Activated naive CD4-positive, alpha-beta T cell treated with Interleukin-2 at 50 U/mL for 16 hours (primary cell): ENCODE results near the gene PTRHD1.
"Not testable (repeated sequence)": the region's sequence is repeated elsewhere in the genome, so short reads cannot be mapped to it uniquely, and the experiment has no call there.

ENCODE experiments used
- DNase-seq: peaks from one replicate; pipeline ENCODE4 v3.0.0-alpha.2; 2020

PTRHD1 gene, protein sequence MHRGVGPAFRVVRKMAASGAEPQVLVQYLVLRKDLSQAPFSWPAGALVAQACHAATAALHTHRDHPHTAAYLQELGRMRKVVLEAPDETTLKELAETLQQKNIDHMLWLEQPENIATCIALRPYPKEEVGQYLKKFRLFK

DNA sequence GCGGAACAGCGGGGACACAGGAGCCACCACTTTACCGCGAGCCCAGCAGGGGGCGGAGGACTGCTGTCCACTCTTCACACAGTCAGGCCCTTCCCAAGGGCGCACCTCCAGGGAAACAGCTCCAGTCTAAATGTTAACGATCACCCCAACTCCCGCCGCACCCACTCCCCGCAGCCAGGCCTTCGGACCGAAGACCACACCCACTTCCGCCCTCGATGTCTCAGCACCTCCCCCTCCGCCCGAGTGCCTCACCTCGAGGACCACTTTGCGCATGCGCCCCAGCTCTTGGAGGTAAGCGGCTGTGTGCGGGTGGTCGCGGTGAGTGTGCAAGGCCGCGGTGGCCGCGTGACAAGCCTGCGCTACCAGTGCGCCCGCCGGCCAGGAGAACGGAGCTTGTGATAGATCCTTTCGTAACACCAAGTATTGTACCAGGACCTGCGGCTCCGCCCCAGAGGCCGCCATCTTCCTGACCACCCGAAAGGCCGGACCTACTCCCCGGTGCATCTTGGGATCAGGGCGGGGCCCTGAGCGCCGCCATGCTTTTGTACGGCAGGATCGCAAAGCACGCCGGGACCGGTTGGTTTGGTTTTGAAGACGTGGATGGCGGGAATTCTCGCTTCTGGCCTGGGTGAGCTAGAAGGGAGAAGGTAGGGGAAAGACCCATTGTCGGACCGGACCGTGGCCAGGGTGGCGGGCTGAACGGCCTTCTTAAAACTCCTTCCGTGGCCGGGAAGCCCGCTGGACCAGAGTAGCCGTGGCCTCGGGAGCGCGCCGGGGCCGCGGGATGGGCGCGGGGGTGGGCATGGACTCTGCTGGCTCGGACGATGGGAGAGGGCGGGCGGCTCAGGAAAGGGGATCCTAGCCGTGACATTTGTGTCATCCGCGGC, at the start of gene PTRHD1, which contains the start of gene CENPO:
Gene PTRHD1 (minus strand): TSS at position 518 of the 887 bp plus-strand sequence. CDS start 14 bp downstream, at position 504.
Gene CENPO (plus strand): TSS at position 552 of the 887 bp plus-strand sequence. CDS start 495 bp downstream, outside the sequence.
- DNase-seq: peak; percentile 96

DNA sequence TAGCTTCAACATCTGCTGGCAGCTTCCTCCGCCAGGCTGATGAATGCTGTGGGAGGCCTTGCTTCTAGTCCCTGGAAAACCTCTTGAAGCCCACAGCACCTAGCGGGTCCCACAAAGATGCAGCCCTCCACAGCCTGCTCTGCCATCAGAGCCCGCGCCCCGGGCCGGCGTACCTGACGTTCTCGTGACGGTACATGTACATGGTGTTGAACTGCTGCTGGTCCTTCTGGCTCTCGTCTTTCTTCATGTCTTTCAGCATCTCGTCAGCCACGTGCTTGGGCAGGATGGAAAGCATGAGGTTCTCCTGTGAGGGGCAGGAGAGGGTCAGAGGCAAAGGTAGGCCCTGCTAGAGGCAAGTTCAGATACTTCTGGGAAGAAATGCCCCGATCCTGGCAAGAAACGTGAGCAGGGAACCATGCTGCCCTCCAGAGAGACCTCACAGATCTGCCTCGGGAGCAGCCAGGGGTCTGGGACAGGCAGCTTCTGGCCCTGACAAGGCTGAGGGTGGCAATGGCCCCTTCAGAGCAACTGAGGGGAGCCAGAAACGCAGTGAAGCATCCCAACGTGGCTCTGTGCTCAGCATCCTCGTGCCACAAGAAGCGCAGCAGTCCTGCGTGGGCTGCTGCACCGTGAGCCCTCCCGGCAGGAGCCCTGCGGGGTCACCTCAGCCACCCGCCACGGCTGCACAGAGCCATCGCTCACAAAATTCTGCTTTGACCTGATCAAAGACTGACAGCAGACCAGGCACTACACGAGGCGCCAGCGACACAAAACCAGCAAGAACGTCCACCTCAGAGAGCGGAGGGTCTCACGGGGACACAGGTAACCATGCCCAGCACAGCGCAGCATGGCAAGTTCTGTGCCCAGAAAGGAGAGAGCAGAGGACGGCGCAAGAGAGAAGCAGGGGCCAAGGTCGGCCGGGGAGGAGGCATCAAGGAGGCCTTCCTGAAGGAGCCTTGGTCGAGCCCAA, 49.2 kb upstream of the PTRHD1 start:
- DNase-seq: no peak

DNA sequence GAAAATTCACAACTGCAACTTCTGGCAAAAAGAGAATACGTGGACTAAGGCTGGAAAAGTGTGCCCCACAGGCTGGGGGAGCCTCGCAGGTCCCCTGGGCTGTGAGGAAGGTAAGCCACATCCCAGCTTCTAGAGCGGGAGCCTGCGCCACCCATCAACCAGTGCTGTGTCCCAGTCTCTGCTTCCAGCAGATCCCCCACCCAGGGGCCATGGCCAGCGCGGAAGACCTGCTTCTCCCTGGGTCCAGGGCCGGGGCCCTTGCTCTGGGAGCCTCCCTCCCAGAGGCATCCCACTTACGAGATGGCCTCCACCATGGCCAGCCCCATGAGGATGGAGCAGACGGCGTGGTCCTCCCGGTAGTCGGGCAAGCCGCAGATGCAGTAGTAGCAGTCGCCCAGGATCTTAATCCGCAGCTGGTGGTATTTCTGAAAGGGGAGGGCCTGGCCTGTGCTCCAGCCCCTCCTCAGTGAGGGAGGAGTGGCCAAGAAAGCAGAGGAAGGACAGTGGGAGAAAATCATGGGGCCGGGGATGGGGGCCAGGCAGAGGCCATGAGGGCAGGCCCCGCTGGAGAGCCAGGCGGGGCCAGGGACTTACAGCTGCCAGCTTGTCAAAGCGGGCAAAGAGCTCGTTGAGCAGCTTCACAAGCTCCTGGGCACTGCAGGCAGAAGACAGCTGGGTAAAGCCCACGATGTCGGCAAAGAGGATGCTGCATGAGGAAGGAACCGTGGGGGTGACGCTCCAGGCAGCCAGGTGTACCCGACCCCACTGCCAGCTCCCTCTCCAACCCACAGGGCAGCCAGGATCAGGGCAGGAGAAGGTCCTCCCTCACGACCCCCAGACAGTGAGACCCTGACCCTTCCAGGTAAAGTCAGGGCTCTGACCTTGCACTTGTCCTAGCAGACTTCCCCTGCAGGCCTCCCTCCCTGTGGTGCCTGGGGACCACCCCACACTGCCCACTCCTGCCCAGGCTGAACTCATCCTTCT, 48.1 kb upstream of the PTRHD1 start:
- DNase-seq: no peak

DNA sequence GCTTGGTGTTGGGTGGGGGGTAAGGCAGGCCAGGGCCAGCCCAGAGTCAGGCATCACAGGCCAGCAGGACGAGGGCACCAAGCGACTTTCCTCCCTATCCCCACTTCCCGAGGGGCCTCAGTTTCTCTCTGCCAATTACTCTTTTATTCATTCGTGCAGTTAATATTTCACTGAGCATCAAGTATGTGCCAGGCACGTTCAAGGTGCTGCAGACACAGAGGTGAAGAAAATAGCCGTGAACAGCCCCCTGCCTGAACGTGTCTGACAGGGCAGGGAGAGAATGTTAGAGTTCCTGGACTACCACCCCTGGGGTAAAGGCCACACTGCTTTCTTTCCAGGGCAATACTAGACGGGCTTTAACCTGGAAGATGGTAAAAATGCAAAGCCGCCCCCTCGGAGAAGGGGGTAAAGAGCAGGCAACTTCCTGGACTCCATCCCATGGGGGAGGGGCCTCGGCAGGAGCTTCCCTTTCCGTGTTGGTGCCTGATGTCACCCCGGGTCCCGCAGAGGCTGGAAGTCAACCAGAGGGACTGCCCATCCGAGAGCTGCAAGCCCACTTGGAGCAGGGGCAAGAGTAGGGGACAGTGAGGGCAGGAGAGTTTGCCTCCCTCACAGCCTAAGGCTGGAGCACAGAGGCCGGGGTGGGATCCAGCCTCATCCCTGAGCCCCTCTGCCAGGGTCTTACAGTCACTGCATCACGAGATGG, 47.1 kb upstream of the PTRHD1 start:
- no peak for DNase-seq

DNA sequence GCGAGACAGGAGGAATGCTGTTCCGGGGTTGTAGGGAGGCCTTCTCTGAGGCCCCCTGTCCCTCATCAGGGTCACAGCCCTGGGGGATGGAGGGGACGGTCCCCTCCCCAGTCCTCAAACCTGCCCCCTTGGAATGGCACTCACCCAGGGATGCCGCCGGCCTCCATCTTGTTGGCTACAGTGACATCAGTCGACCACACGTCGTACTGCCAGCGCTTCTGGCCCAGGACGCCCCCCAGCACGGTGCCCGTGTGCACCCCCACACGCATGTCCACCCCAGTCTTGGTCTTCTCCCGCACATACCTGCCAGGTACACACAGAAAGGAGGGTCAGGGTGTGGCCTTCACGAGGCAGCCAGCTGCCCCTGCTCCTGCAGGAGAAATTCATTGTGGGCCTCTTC, 46.5 kb upstream of the PTRHD1 start:
- DNase-seq: no peak

DNA sequence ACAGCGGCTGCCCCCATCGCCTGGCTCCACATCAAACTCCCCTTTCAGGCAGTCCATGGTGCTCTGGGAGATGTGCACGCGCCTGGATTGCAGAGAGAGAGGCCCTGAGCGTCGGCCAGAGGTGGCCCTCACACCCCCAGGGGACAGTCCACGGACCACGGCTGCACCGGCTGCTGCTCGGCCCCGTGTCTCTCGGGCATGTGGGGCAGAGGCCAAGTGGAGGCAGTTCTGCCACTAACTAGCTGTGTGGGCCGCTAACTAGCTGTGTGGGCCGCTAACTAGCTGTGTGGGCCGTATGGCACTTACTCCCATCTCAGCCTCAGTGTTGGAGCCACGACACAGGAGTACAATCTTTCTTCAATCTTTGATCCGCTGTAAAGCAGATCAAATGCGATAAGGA, 45.4 kb upstream of the PTRHD1 start:
- DNase-seq: no peak

DNA sequence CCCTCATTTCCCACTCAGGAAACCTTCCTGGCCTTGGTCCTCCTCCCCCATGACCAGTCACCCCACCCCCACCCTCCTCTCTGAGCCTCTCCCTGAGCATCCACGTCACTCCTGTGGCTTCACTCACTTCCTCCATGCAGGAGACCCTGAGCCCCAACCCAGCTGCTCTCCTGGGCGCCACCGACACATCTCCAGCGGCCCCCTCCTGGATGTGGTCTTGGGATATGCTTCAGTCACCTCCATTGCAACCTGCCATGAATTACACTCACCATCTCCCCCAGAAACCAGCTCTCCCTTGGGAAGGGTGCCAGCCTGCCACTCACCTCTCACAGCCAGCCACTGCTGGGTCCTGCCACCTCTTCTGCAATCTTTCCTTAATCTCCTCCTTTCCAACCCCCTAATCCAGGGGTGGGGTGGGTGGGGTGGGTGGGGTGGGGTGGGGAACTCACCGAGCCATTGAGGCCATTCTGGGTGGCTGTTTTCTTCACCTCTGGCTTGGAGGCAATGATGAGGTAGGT, 44.9 kb upstream of the PTRHD1 start:
- DNase-seq: no peak

DNA sequence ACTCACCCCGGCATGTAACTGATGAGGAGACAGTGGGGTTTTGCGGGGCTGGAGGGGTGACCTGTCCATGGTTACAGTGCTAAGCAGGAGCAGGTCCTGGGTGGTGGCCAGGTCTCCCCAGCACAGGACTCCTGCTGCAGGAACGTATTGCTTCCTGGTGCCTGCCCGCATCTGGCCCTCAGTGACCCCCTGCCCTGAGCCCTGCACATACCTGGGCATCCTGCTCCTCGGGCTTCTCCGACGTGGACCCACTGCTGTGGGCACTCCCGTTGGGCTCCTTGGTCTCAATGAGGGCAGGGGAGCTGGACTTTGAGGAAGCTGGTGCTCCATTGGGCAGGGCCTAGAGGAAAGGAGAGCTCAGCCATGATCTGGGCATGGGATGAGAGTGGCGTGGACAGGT, 43.5 kb upstream of the PTRHD1 start:
- no peak for DNase-seq

DNA sequence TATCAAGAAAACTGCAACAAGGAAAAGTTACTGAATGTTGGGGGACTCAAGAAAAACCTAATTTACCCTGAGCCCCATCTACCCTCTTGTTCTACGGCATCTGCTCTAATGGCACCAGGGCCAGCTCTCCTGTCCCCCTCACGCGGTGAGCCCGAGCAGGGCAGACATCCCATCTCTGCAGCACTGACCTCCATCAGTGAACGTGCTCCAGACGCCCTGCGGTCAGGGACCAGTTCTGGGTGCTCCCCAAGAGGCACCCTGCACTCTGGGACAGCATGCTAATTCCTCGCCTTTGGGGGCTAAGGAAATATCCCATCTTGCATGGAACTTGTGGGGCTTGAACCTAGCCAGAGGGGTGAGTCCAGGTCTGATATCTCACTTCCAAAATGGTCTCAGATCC, 43.0 kb upstream of the PTRHD1 start:
- DNase-seq: no peak

DNA sequence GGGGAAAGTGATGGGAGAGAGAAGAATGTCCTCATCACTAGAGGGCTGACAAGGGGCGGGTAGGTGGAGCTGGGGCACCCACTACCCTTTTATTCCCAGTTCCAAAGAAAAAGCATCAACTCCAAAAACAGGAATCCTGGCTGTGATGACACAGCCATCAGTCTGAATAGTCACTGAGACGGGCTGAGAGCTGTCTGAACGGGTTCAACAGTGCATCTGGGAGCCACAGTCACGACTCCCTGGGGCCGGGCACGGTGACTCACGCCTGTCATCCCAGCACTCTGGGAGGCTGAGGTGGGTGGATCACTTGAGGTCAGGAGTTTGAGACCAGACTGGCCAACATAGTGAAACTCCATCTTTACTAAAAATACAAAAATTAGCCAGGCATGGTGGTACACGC, 42.2 kb upstream of the PTRHD1 start:
- DNase-seq: not testable (repeated sequence)

DNA sequence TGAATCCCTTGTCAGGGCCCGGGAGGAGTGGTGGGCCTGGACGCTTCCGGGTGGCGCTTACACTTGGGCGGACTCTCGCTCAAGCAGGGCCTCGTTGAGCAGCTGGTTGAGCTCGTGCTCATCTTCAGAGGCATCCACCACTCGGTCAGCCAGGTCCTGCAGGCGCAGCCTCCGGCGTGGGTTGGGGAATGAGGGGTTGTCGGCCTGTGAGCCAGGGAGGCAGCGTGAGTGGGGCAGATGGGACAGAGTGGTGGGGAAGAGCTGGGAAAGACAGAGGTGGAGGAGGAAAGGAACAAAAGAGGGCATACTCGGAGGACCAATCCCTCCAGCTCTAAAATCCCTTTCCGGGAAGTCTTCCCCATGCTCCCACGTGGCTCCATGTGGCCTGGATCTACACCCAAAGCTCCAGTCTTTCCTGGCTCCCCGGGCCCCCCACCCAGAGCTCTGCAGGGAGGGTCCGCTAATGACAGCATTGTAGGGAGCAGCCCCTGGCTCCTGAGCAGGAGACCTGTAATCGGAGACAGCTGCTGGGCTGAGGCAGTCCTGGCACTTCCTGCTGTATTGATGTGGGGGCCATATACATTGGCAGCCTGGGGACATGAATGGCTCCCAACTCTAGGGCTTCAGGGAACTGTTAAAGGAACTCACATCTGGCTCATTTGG, 41.7 kb upstream of the PTRHD1 start:
- no peak for DNase-seq

DNA sequence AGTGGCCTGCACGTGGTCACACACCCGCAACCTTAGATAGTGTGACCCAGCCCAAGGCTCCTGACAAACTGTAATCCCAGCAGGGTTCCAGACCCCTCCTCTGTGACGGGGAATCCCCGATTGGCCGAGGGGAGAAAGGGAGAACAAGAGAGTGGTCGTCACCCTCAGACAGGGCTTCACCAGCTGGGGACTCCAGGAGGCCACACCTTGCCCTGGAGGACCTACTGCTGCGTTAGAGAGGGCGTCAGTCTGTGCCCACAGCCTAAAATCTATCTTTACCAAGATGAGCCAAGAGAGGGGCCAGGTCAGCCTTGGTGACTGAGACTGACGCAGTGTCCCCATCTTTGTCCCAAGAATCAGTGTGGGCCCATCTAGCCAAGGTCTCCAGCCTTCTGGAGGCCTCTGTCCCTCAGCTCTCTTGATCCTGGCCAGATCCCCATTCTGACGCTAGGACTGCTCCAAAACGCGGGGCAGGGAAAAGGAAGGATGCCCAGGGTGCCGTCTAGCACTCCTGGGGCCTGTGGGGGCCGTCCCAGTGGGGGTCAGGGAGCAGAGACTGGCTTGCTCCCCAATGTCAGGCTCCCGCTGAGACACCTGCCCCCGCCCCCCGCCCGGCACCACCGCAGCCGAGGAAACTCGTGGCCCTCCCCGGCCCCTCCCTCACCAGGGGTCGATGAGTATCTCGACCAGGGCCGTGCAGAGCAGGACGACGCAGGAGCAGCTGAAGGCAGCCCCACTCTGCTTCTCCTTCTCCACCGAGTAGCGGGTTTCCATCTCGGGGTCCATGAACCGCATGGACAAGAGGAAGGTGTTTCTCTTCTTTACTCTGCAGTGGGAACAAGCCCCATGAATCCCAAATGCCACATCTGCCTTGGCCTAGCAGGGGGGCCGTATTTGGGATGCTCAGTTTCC, 40.9 kb upstream of the PTRHD1 start:
- DNase-seq: no peak

DNA sequence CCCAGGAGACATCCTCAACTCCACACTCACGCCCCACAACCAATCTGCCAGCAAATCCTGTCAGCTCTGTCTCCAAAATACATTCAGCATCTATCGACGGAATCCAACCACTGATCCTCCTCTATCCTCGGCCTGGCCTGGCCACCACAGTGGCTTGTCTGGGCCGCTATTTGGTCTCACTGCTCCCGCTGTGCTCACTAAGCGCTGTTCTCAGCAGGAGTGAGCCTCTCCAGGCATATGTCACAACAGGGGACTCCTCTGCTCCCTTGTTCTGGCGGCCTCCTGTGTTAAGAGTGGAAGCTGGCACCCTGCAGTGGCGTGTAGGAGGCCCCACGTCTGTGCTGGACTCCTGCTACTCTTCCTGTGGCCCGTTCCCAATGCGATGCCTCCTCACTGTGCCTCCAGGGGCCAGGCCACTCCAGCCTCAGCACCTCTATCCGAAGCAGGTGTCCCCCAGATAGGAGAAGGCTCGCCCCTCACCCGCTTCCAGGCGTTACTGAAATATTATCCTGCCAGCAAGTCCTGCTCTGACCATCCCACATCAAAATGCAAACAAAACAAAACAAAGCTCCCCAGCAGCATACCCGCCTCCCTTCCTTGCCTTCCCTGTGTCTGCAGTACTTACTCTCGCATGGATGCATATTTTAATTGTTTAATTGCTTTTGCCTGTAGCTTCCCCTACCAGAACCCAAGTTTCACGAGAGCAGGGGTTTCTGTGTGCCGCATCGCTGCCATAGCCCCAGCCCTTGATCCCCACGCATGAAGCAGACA, 39.9 kb upstream of the PTRHD1 start:
- DNase-seq: no peak

DNA sequence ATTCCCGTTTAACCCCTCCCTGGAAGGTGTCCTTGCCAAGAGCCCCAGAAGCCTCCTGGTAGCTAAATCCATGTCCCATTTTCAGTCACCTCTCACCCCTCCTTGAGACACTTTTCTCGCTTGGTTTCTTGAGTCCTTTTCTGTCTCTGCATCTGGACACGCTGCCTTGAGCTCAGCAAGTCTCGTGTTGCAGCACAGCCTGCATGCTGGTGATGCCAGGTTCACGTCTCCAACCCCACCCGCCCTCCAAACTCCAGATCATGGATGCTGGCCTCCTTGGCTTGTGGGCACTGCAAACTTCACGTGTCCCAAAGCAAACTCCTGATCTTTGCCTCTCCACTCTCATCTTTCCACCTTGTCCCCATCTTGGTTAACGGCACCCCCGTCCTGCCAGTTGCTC, 39.3 kb upstream of the PTRHD1 start:
- DNase-seq: no peak

DNA sequence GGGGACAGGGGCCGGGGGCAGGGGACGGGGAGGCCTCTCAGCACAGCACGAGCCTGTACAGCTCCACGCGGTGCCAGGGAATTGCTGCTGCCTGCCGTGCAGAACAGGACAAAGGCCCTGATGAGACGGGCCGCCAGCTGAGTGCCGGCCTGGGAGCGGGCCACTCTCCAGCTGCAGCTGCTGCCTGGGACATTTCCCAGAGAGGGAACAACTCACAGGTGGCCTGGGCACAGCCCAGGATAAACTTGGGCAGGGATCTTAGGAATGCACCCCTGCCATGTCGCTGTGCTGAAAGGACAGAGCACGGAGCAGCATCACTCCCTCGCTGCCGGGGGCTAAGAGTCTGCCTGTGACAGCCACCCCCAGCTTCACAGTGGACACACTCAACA, 38.9 kb upstream of the PTRHD1 start:
- DNase-seq: no peak

DNA sequence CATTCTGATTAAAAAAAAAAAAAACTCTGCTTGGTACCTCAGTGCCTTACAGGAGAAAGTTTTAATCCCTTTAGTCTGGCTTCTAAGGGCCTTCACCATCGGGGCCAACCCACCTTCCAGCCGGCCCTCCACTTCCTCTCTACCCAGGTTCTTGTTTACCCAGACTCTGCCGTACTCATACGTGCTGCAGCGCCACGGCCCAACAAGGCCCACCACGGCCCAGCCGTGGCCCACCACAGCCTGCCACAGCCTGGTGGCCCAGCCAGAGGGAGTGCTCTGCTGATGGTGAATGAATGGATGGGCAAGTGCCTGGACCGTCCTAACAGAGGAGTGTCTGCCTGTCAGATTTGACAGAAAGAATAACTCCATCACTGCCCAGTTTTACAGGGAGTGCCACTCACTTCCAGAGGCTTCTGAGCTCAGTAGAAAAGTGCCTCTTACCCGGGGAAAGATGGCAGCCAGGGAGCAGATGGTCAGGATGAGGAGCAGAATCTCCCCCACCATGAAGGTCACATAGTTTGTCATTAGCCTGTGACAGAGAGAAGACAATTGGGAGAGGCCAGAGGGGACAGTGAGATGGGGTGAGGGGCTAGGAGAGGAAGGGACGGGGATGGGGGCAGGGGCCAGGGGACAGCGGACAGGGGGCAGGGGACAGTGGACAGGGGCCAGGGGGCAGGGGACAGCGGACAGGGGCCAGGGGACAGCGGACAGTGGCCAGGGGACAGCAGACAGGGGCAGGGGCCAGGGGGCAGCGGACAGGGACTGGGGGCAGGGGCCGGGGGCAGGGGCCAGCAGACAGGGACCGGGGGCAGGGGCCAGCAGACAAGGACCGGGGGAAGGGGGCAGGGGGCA, 38.3 kb upstream of the PTRHD1 start:
- no peak for DNase-seq

DNA sequence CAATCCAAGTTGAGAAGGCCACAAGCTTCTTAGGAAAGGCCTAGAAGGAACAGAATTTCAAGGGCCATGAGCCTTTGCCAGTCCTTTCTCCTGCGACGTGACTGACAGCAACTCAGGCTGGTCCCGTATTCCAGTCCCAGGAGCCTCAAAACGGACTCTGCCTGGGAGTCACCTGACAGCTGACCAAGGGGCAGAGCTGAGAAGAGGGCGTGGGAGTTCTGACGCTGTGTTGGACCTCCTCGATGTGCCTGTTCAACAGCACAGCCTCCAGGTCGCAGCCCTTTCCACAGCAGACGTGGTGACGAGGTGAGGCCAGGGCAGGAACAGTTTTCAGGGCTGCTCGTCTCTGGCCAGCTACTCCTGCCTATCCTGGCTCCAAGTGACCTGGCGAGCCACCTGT, 37.6 kb upstream of the PTRHD1 start:
- no peak for DNase-seq

DNA sequence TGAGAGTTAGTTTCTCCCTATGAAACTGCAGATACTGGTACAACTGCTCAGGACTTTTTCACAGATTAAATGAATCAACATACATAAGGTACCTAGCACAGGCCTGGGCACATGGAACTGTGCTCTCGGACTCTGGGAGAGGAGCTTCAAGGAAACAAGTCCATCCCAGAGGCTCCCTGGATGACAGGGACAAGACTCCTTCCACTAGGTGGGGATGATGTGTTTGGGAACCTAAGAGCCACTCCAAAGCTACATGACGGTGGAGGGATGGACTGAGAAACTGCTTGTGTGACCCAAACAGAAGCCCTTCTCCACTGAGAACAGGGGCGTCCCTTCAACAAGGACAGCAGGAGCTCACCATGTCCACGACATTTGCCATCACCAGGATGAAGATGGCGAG, 37.2 kb upstream of the PTRHD1 start:
- DNase-seq: no peak
